ENCODE results near the gene TTC29.

- TF ChIP-seq CTCF (IDR thresholded peaks at IDR 0.05; ENCODE audit: poor library complexity) = no peak
- TF ChIP-seq EZH2 (IDR thresholded peaks at IDR 0.05; ENCODE audit: borderline replicate concordance) = no peak
These were observed 62.6 kb downstream of the TTC29 start for GRCh38 chr4:146883070-146883469.

Measured in hepatocyte (in vitro differentiated cells).